Activated CD4-positive, alpha-beta memory T cell treated with anti-CD3 and anti-CD28 coated beads for 36 hours (primary cell): ENCODE measurements around the gene WDR6. TPM values are rescaled to one million over a fixed set of nuclear protein-coding genes. Genes with fewer than 3 reads are reported as not detected.
A peak's percentile ranks its signal among the peaks of the same experiment; 100 is the strongest.

Experiments used
- CTCF ChIA-PET: fragments of 350-600 bp; sonication (Branson Sonifier 250); formaldehyde crosslinking; loops from one replicate; lab custom pipeline; 2021; ENCODE audit warnings: antibody characterized with exemption, inconsistent platforms; lab: Charles Lee
- POLR2A ChIA-PET: fragments of 350-600 bp; sonication (Branson Sonifier 250); formaldehyde crosslinking; loops from one replicate; lab custom pipeline; 2021; ENCODE audit warnings: antibody characterized with exemption; lab: Charles Lee
- DNase-seq: peaks from one replicate; pipeline ENCODE4 v3.0.0-alpha.2; 2020
- H3K27ac Mint-ChIP-seq: one replicate; pipeline ENCODE4 v1.8.0; 2021; ENCODE audit warnings: mixed read lengths
- H3K27me3 Mint-ChIP-seq: one replicate; pipeline ENCODE4 v1.8.0; 2021; ENCODE audit warnings: mixed read lengths
- H3K36me3 Mint-ChIP-seq: one replicate; pipeline ENCODE4 v1.8.0; 2021; ENCODE audit warnings: mixed read lengths
- H3K4me1 Mint-ChIP-seq: one replicate; pipeline ENCODE4 v1.8.0; 2021; ENCODE audit warnings: low read depth, mixed read lengths
- H3K4me3 Mint-ChIP-seq: one replicate; pipeline ENCODE4 v1.8.0; 2021; ENCODE audit warnings: mild to moderate bottlenecking, mixed read lengths
- H3K9me3 Mint-ChIP-seq: one replicate; pipeline ENCODE4 v1.8.0; 2021; ENCODE audit warnings: mixed read lengths
- intact Hi-C: fragments of 100-400 bp; cut with micrococcal nuclease; formaldehyde crosslinking; loops from one replicate; pipeline ENCODE4 v1.15.1; 2023
- total RNA-seq, 2 experiments: library from RNA; stranded (reverse); gene quantifications; one replicate each; pipeline ENCODE4 v1.2.3, GENCODE V29; 2021

The WDR6 gene
- total RNA-seq, 2 experiments from 2014 or later, result 139 to 144 TPM

GRCh38 chr3:49017229-49017970 is 10.2 kb downstream of the WDR6 start:
- H3K27ac Mint-ChIP-seq, result no peak overlapping the region
- CTCF ChIA-PET, result interaction anchor here (0.9 to 3.8 kb wide), 4 partner anchors 9 to 28 kb away, joined by 3 to 30 read pairs (median 14); partner anchors contain the start of genes P4HTM and WDR6

GRCh38 chr3:49017971-49018706 is 10.9 kb downstream of the WDR6 start, which contains the start of gene DALRD3:
Gene DALRD3, minus strand, starts transcription at chr3:49018580. Its CDS starts 16 bp downstream, at chr3:49018564.
- Mint-ChIP-seq H3K27me3 (no peaks in the 10 kb centered on the region), H3K9me3 (no peaks in the 10 kb centered on the region), H3K27ac (peak within 1 kb of the TSS; percentile 86), H3K36me3 (peaks cover 24% of the 10 kb centered on the region), H3K4me3 (peak within 1 kb of the TSS; percentile 97), H3K4me1 (peaks cover 34% of the 10 kb centered on the region)
- ChIA-PET POLR2A (interaction anchor here (1.5 to 9.7 kb wide), 3 partner anchors 9 to 76 kb away, joined by 5 to 135 read pairs (median 26); partner anchors contain the start of genes P4HTM, QRICH1 and WDR6), CTCF (interaction anchor here (0.9 to 3.8 kb wide), 4 partner anchors 9 to 29 kb away, joined by 3 to 30 read pairs (median 14); partner anchors contain the start of genes P4HTM and WDR6)
- intact Hi-C loops, result no loop called here
- peak; percentile 73 for DNase-seq

More at GRCh38 chr3:49017229-49017970, 10.2 kb downstream of the WDR6 start:
- intact Hi-C loops, result no loop called here
- no peaks in the 10 kb centered on the region for H3K9me3 Mint-ChIP-seq
- H3K4me3 Mint-ChIP-seq, result peak overlapping the region; percentile 97
- POLR2A ChIA-PET, result interaction anchor here (0.6 to 9.7 kb wide), 4 partner anchors 8 to 77 kb away, joined by 4 to 135 read pairs (median 16); partner anchors contain the start of genes P4HTM, QRICH1 and WDR6
- peak; percentile 38 for DNase-seq
- H3K36me3 Mint-ChIP-seq, result peaks cover 17% of the 10 kb centered on the region
- H3K4me1 Mint-ChIP-seq, result peaks cover 29% of the 10 kb centered on the region
- no peaks in the 10 kb centered on the region for H3K27me3 Mint-ChIP-seq

GRCh38 chr3:49018707-49019006 is 11.5 kb downstream of the WDR6 start:
- peak overlapping the region; percentile 86 for H3K27ac Mint-ChIP-seq
- intact Hi-C loops, result no loop called here
- ChIA-PET POLR2A (interaction anchor here (5.0 to 9.7 kb wide), 2 partner anchors 9 to 28 kb away, joined by 26 to 135 read pairs; partner anchors contain the start of genes P4HTM and WDR6), CTCF (interaction anchor here (3.6 to 3.8 kb wide), 2 partner anchors 11 to 30 kb away, joined by 24 to 30 read pairs; partner anchors contain the start of genes P4HTM and WDR6)
- no peak for DNase-seq
- H3K4me3 Mint-ChIP-seq, result peak overlapping the region; percentile 97
- H3K4me1 Mint-ChIP-seq, result peaks cover 34% of the 10 kb centered on the region
- H3K36me3 Mint-ChIP-seq, result peaks cover 27% of the 10 kb centered on the region
- H3K9me3 Mint-ChIP-seq, result no peaks in the 10 kb centered on the region
- no peaks in the 10 kb centered on the region for H3K27me3 Mint-ChIP-seq

- ChIA-PET POLR2A (interaction anchor here (0.5 to 9.7 kb wide), 6 partner anchors 9 to 398 kb away, joined by 3 to 135 read pairs (median 18); partner anchors contain the start of genes ARIH2, IMPDH2, P4HTM and WDR6), CTCF (interaction anchor here (1.3 to 6.3 kb wide), 4 partner anchors 9 to 74 kb away, joined by 5 to 88 read pairs (median 46); partner anchors contain the start of genes IMPDH2, P4HTM, QRICH1 and WDR6)
- Mint-ChIP-seq H3K27ac (peak overlapping the region; percentile 98), H3K4me3 (peak overlapping the region; percentile 97), H3K36me3 (peaks cover 37% of the 10 kb centered on the region), H3K27me3 (no peaks in the 10 kb centered on the region), H3K9me3 (no peaks in the 10 kb centered on the region), H3K4me1 (peaks cover 42% of the 10 kb centered on the region)
- DNase-seq, result no peak
- intact Hi-C loops, result loop anchor here (2.0 to 10.0 kb wide), 5 partner anchors 31 to 425 kb away; partner anchors contain the start of genes IP6K2, RHOA, TCTA and USP4
These were observed 12.7 kb downstream of the WDR6 start for GRCh38 chr3:49019941-49020329.

- Mint-ChIP-seq H3K4me1 (peaks cover 48% of the 10 kb centered on the region), H3K36me3 (peaks cover 37% of the 10 kb centered on the region), H3K27ac (peak overlapping the region; percentile 98), H3K27me3 (no peaks in the 10 kb centered on the region), H3K9me3 (no peaks in the 10 kb centered on the region), H3K4me3 (peak overlapping the region; percentile 97)
- POLR2A ChIA-PET, result interaction anchor here (0.5 to 9.7 kb wide), 9 partner anchors 8 to 397 kb away, joined by 3 to 135 read pairs (median 15); partner anchors contain the start of genes ARIH2, IMPDH2, P4HTM and QRICH1
- peak; percentile 55 for DNase-seq
- intact Hi-C loops, result loop anchor here (1.0 to 10.0 kb wide), 8 partner anchors 9 to 424 kb away; partner anchors contain the start of genes IMPDH2, IP6K2, QRICH1 and RHOA
- CTCF ChIA-PET, result interaction anchor here (0.5 to 6.3 kb wide), 9 partner anchors 8 to 319 kb away, joined by 3 to 88 read pairs (median 12); partner anchors contain the start of genes ARIH2, IMPDH2, P4HTM and QRICH1
These were observed 13.4 kb downstream of the WDR6 start for GRCh38 chr3:49020330-49021212.

- Mint-ChIP-seq H3K27ac (peak overlapping the region; percentile 98), H3K4me1 (peaks cover 55% of the 10 kb centered on the region), H3K27me3 (no peaks in the 10 kb centered on the region), H3K36me3 (peaks cover 37% of the 10 kb centered on the region), H3K9me3 (no peaks in the 10 kb centered on the region), H3K4me3 (peak overlapping the region; percentile 97)
- POLR2A ChIA-PET, result interaction anchor here (0.5 to 9.7 kb wide), 11 partner anchors 8 to 652 kb away, joined by 3 to 135 read pairs (median 10); partner anchors contain the start of genes ARIH2, IMPDH2, P4HTM and QRICH1
- DNase-seq, result peak; percentile 99
- CTCF ChIA-PET, result interaction anchor here (0.5 to 6.3 kb wide), 19 partner anchors 8 to 428 kb away, joined by 3 to 88 read pairs (median 5); partner anchors contain the start of genes ARIH2, IMPDH2, P4HTM and QRICH1
- intact Hi-C loops, result loop anchor here (1.0 to 10.0 kb wide), 8 partner anchors 8 to 423 kb away; partner anchors contain the start of genes IMPDH2, IP6K2, QRICH1 and RHOA
These were observed 14.1 kb downstream of the WDR6 start for GRCh38 chr3:49021213-49021812.

- ChIA-PET CTCF (interaction anchor here (0.8 to 6.3 kb wide), 17 partner anchors 9 to 427 kb away, joined by 3 to 88 read pairs (median 5); partner anchors contain the start of genes ARIH2, P4HTM, QRICH1 and USP19), POLR2A (interaction anchor here (0.5 to 9.7 kb wide), 12 partner anchors 9 to 651 kb away, joined by 3 to 135 read pairs (median 4); partner anchors contain the start of genes ARIH2, P4HTM, QRICH1 and RHOA)
- peaks cover 56% of the 10 kb centered on the region for H3K4me1 Mint-ChIP-seq
- H3K27me3 Mint-ChIP-seq, result no peaks in the 10 kb centered on the region
- peak within 1 kb of the TSS; percentile 98 for H3K27ac Mint-ChIP-seq
- H3K4me3 Mint-ChIP-seq, result peak within 1 kb of the TSS; percentile 97
- intact Hi-C loops, result loop anchor here (1.0 to 10.0 kb wide), 8 partner anchors 7 to 423 kb away; partner anchors contain the start of genes IMPDH2, IP6K2, QRICH1 and RHOA
- peak; percentile 96 for DNase-seq
- H3K36me3 Mint-ChIP-seq, result peaks cover 45% of the 10 kb centered on the region
- H3K9me3 Mint-ChIP-seq, result no peaks in the 10 kb centered on the region
These were observed 14.9 kb downstream of the WDR6 start, which contains the start of gene NDUFAF3 for GRCh38 chr3:49021813-49022687. Gene NDUFAF3, plus strand, starts transcription at chr3:49022121. Its CDS starts 24 bp downstream, at chr3:49022145.

GRCh38 chr3:49022688-49023171 is 15.5 kb downstream of the WDR6 start:
- DNase-seq, result peak; percentile 31
- no peaks in the 10 kb centered on the region for H3K9me3 Mint-ChIP-seq
- H3K27me3 Mint-ChIP-seq, result no peaks in the 10 kb centered on the region
- intact Hi-C loops, result loop anchor here (5.0 to 10.0 kb wide), 4 partner anchors 305 to 422 kb away; partner anchors contain the start of genes IP6K2, RHOA, TCTA and USP4
- H3K4me3 Mint-ChIP-seq, result peak overlapping the region; percentile 97
- CTCF ChIA-PET, result interaction anchor here (1.2 to 6.3 kb wide), 8 partner anchors 8 to 426 kb away, joined by 3 to 88 read pairs (median 17); partner anchors contain the start of genes P4HTM, QRICH1 and WDR6
- peaks cover 50% of the 10 kb centered on the region for H3K36me3 Mint-ChIP-seq
- peak overlapping the region; percentile 98 for H3K27ac Mint-ChIP-seq
- H3K4me1 Mint-ChIP-seq, result peaks cover 57% of the 10 kb centered on the region
- POLR2A ChIA-PET, result interaction anchor here (1.0 to 9.7 kb wide), 9 partner anchors 9 to 550 kb away, joined by 3 to 135 read pairs (median 10); partner anchors contain the start of genes ARIH2, P4HTM, QRICH1 and USP4
